Naive thymus-derived CD8-positive, alpha-beta T cell (primary cell): ENCODE results near the gene HOXB13. TPM values are rescaled to one million over a fixed set of nuclear protein-coding genes. Genes with fewer than 3 reads are reported as not detected.

ENCODE experiments used
- ATAC-seq, 2 donors: fragments of 150-1000 bp; cut with Tn5 transposase in 1 of 2; sonication (Bioruptor Pico), chemical (Tn5 transposase) in 1 of 2; 1 replicate in 1 of 2; 2 replicates in 1 of 2; pipeline ENCODE4 v1.10.0; 2021; ENCODE audit warnings: mild to moderate bottlenecking in 2 of 2, moderate library complexity in 2 of 2
- POLR2A ChIA-PET: fragments of 350-600 bp; sonication (Branson Sonifier 250); formaldehyde crosslinking; loops from one replicate; lab custom pipeline; 2021; ENCODE audit warnings: antibody characterized with exemption; lab: Charles Lee
- DNase-seq, 10 donors: peaks; one replicate each; pipeline versions ENCODE4 v3.0.0 to v3.0.0-alpha.2; 2020 to 2022
- H3K27ac Mint-ChIP-seq, 10 donors: one replicate each; pipeline ENCODE4 v1.8.0; 2020 to 2022; ENCODE audit warnings: mild to moderate bottlenecking in 10 of 10, mixed read lengths in 10 of 10, moderate library complexity in 4 of 10, inconsistent platforms in 1 of 10
- H3K27me3 Mint-ChIP-seq, 5 donors: one replicate each; pipeline ENCODE4 v1.8.0; 2021 to 2022; ENCODE audit warnings: mixed read lengths in 5 of 5
- H3K36me3 Mint-ChIP-seq, 3 donors: one replicate each; pipeline ENCODE4 v1.8.0; 2020 to 2022; ENCODE audit warnings: mixed read lengths in 3 of 3, mild to moderate bottlenecking in 2 of 3, inconsistent platforms in 1 of 3
- H3K4me1 Mint-ChIP-seq, 4 donors: one replicate each; pipeline ENCODE4 v1.8.0; 2021 to 2022; ENCODE audit warnings: mixed read lengths in 4 of 4
- H3K4me3 Mint-ChIP-seq, 10 donors: one replicate each; pipeline ENCODE4 v1.8.0; 2020 to 2022; ENCODE audit warnings: mild to moderate bottlenecking in 10 of 10, mixed read lengths in 10 of 10, moderate library complexity in 6 of 10, inconsistent platforms in 1 of 10
- H3K9me3 Mint-ChIP-seq, 9 donors: one replicate each; pipeline ENCODE4 v1.8.0; 2020 to 2022; ENCODE audit warnings: mixed read lengths in 9 of 9, mild to moderate bottlenecking in 3 of 9, inconsistent platforms in 1 of 9, moderate library complexity in 1 of 9
- polyA plus RNA-seq, 3 donors: library from polyadenylated mRNA; unstranded; fragments of 300-500 nt; fragmentation: Illumina TruSeq; gene quantifications; one replicate each; pipeline ENCODE4 v1.2.3, GENCODE V29; 2021
- total RNA-seq, 8 experiments: library from RNA in 2 of 8; stranded (reverse) in 2 of 8; gene quantifications; one replicate each; pipeline ENCODE4 v1.2.3 and lab custom pipeline; 2021 to 2026

Gene HOXB13
- total and polyA plus RNA-seq, 5 experiments from 2014 or later = not detected

GRCh38 chr17:48754500-48755261 is 26.1 kb upstream of the HOXB13 start:
- Mint-ChIP-seq H3K4me1 (peaks cover 17 to 40% (median 23%) of the 10 kb centered on the region in 4 donors), H3K4me3 (peak overlapping the region in 8 of 10 donors; percentile 3 to 47 (median 27)), H3K27me3 (peaks cover 55 to 90% (median 77%) of the 10 kb centered on the region in 5 donors), H3K27ac (peak overlapping the region in 1 of 10 donors; percentile 84), H3K36me3 (peaks cover 0 to 4% (median 0%) of the 10 kb centered on the region in 3 donors), H3K9me3 (peaks cover 0 to 8% (median 0%) of the 10 kb centered on the region in 9 donors)
- ATAC-seq = peak in 1 of 2 donors; percentile 58
- DNase-seq = no peak
- POLR2A ChIA-PET = no interaction called here

GRCh38 chr17:48753794-48754499 is 25.4 kb upstream of the HOXB13 start:
- peaks cover 0 to 5% (median 4%) of the 10 kb centered on the region in 3 donors for H3K36me3 Mint-ChIP-seq
- H3K4me3 Mint-ChIP-seq = peak overlapping the region in 6 of 10 donors; percentile 8 to 46 (median 36)

GRCh38 chr17:48752399-48753288 is 24.1 kb upstream of the HOXB13 start:
- POLR2A ChIA-PET = no interaction called here
- Mint-ChIP-seq H3K36me3 (peaks cover 0 to 6% (median 5%) of the 10 kb centered on the region in 3 donors), H3K4me3 (no peak overlapping the region), H3K9me3 (peaks cover 0 to 11% (median 0%) of the 10 kb centered on the region in 9 donors), H3K27me3 (peaks cover 55 to 89% (median 79%) of the 10 kb centered on the region in 5 donors), H3K27ac (peak overlapping the region in 1 of 10 donors; percentile 29), H3K4me1 (peaks cover 19 to 40% (median 24%) of the 10 kb centered on the region in 4 donors)
- ATAC-seq (no peak), DNase-seq (no peak)

More at GRCh38 chr17:48753794-48754499, 25.4 kb upstream of the HOXB13 start:
- Mint-ChIP-seq H3K9me3 (peaks cover 0 to 11% (median 0%) of the 10 kb centered on the region in 9 donors), H3K27me3 (peaks cover 56 to 90% (median 78%) of the 10 kb centered on the region in 5 donors), H3K4me1 (peaks cover 19 to 40% (median 24%) of the 10 kb centered on the region in 4 donors), H3K27ac (no peak overlapping the region)
- DNase-seq = no peak
- no peak for ATAC-seq
- POLR2A ChIA-PET = interaction anchor here (0.6 kb wide), 1 partner anchor 145 kb away, joined by 6 read pairs; no protein-coding TSS in a partner anchor

DNA sequence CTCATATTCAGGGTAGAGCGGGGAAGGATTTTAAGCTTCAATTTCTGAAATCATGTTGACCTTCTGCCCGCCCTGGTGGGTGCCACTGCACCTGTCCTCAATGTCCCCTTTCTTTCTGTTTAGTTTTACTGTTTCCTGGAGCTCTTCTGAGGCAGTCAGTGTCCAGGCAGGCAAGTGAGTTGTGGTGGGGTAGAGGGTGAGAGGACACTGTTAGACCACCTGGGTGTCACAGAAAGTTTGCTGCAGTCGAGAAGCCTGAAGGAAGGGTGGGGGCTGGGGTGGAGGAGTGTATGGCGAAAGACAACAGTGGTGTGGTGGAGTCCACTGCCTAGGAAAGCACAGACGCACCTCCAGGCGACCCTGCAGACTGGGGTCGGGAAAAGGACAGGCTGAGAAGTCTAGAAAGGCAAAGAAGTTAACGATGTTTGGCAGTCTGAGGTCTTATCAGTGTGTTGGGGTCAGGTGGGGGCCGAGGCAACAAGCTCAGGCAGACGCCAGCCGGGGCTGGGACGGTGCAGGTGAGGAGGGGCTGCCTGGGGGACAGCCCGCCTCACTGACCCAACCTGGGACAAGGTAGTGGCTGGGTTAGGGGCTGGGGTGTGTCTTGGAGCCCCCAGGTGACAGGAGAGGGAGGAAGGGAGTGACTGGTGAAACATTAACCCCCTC is 23.3 kb upstream of the HOXB13 start:
- POLR2A ChIA-PET = interaction anchor here (1.4 kb wide), 1 partner anchor 19 kb away, joined by 3 read pairs; no protein-coding TSS in a partner anchor
- H3K27me3 Mint-ChIP-seq = peaks cover 54 to 91% (median 77%) of the 10 kb centered on the region in 5 donors
- peaks cover 21 to 45% (median 24%) of the 10 kb centered on the region in 4 donors for H3K4me1 Mint-ChIP-seq
- peak overlapping the region in 1 of 10 donors; percentile 7 for H3K27ac Mint-ChIP-seq
- peaks cover 0 to 11% (median 0%) of the 10 kb centered on the region in 9 donors for H3K9me3 Mint-ChIP-seq
- no peak overlapping the region for H3K4me3 Mint-ChIP-seq
- ATAC-seq (no peak), DNase-seq (no peak)
- H3K36me3 Mint-ChIP-seq = peaks cover 0 to 8% (median 5%) of the 10 kb centered on the region in 3 donors

GRCh38 chr17:48751172-48751571 is 22.6 kb upstream of the HOXB13 start:
- POLR2A ChIA-PET = interaction anchor here (1.4 kb wide), 1 partner anchor 19 kb away, joined by 3 read pairs; no protein-coding TSS in a partner anchor
- Mint-ChIP-seq H3K4me1 (peaks cover 21 to 50% (median 27%) of the 10 kb centered on the region in 4 donors), H3K9me3 (peaks cover 0 to 11% (median 0%) of the 10 kb centered on the region in 9 donors)

DNA sequence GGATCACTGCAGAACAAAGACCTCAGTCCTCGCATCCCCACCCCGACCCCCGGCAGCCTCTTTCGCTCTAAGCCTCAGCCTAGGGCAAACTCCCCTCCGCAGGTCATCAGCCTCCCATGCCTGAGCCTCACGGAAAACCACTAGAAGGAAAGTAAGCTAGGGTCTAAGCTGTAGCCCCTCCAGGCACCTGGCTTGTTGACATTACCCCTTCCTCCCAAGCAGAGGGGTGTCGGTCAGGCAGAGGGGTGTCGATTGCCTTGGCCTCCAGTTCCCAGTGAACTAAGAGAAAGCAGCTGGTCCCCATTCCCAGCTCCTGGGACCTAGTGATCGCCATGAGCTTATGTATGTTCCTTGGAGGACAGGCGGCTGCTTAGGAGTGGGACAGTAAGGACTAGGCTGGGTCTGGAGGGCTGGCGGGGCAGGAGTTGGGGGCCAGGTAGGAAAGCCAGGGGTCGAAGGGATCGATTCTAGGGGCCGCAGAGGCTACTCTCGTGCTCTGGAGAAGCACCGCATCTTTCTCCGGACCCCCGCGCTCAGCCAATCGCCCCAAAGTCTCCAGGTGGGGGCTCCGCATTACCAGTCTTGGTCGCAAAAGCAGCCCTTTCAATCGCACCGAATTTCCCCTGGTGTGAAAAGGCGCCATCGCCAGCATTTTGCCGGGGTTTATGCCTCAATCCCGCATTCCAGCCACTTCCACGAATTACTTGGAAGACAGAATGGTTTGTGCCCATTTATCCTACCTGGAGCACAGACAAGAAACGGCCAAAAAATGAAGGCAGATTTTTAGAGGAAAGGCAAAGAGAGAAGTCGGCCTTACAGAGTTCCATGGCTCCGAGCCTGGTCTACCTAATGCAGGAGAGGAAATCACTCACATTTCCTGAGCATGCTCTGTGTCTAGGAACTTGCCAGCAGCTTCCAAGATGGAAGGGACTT is 21.3 kb upstream of the HOXB13 start:
- DNase-seq = no peak
- no peak for ATAC-seq
- peaks cover 0 to 11% (median 5%) of the 10 kb centered on the region in 3 donors for H3K36me3 Mint-ChIP-seq

More at GRCh38 chr17:48751172-48751571, 22.6 kb upstream of the HOXB13 start:
- ATAC-seq (peak in 1 of 2 donors; percentile 40), DNase-seq (no peak)
- Mint-ChIP-seq H3K27ac (no peak overlapping the region), H3K27me3 (peaks cover 53 to 91% (median 79%) of the 10 kb centered on the region in 5 donors), H3K4me3 (no peak overlapping the region), H3K36me3 (peaks cover 0 to 11% (median 5%) of the 10 kb centered on the region in 3 donors)

DNA sequence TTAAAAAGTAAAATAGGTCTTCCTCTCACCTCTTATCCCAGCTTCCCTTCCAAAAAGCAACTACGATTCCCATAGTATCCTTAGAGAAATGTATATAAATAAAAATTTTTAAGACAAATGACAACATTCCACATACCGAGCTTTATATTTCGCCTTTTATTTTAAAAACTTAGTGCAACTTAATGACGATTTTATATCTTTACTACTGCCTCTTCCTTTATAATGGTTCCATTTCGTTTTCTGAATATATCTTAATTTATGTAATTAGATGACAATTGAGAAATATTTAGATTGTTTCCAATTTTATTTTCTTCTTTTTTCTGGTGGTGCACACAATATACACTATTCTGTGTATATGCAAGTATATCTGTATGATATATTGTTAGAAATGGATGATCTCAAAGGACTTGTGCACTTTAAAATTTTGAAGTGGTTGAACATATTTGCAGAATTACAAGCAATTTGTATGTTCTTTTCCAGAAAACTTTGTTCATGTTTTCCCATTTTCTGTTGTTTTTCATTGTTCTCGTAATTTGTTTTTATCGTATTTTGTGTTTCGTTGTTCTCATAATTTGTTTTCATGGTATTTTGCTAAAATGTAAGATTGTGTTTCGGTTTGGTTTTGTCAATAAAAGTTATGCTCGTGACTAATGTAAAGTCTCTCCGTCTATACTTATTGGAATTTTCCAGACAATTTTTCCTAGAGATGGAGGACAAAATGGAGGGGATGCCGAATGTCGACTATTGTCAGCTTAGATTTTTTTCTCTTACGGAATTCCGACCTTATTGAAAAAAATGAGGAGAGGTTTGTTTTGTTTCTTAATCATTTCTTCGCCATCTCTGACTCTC is 20.4 kb upstream of the HOXB13 start:
- no peak overlapping the region for H3K27ac Mint-ChIP-seq
- ATAC-seq (no peak), DNase-seq (no peak)
- H3K4me1 Mint-ChIP-seq = peaks cover 14 to 37% (median 21%) of the 10 kb centered on the region in 4 donors
- peaks cover 0 to 11% (median 5%) of the 10 kb centered on the region in 3 donors for H3K36me3 Mint-ChIP-seq
- H3K4me3 Mint-ChIP-seq = no peak overlapping the region
- peaks cover 53 to 91% (median 78%) of the 10 kb centered on the region in 5 donors for H3K27me3 Mint-ChIP-seq
- peaks cover 0 to 11% (median 0%) of the 10 kb centered on the region in 9 donors for H3K9me3 Mint-ChIP-seq
- POLR2A ChIA-PET = no interaction called here

More for the DNA sequence above, 21.3 kb upstream of the HOXB13 start:
- POLR2A ChIA-PET = interaction anchor here (1.4 kb wide), 1 partner anchor 17 kb away, joined by 3 read pairs; no protein-coding TSS in a partner anchor
- Mint-ChIP-seq H3K4me3 (peak overlapping the region in 1 of 10 donors; percentile 10), H3K4me1 (peaks cover 18 to 47% (median 25%) of the 10 kb centered on the region in 4 donors), H3K27me3 (peaks cover 53 to 91% (median 78%) of the 10 kb centered on the region in 5 donors), H3K9me3 (peaks cover 0 to 14% (median 0%) of the 10 kb centered on the region in 9 donors), H3K27ac (peak overlapping the region in 1 of 10 donors; percentile 34)

GRCh38 chr17:48747445-48748363 is 19.2 kb upstream of the HOXB13 start:
- ATAC-seq (no peak), DNase-seq (no peak)
- H3K4me1 Mint-ChIP-seq = peaks cover 4 to 25% (median 12%) of the 10 kb centered on the region in 4 donors
- H3K27ac Mint-ChIP-seq = peak overlapping the region in 1 of 10 donors; percentile 53
- POLR2A ChIA-PET = no interaction called here
- peaks cover 0 to 9% (median 5%) of the 10 kb centered on the region in 3 donors for H3K36me3 Mint-ChIP-seq
- H3K4me3 Mint-ChIP-seq = no peak overlapping the region
- peaks cover 54 to 91% (median 76%) of the 10 kb centered on the region in 5 donors for H3K27me3 Mint-ChIP-seq
- H3K9me3 Mint-ChIP-seq = peaks cover 0 to 11% (median 0%) of the 10 kb centered on the region in 9 donors

DNA sequence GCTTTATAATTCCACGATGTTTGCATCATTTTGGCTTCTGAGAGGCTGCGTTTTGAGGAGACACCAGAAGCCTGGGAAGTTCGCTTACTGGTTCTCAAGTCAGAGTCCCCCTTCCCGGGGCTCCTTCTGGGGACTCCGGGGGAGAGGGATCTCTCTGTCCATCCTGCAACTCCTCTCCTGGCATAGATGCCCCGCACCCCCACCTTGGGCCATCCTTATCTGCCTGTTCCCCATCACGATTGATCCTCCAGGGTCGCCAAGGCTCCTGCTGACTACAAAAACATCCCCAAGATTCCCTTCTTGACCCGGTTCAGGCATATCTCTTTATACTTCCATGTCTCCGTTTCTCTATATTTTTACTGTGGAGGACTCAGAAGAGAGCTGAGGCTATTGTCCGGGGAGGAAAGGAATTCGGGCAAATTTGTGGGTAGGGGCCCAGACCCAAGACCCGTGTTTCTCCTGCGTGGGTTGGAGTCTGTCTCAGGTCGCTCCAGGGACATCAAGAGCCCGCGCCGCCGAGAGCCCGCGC is 18.4 kb upstream of the HOXB13 start:
- POLR2A ChIA-PET = no interaction called here
- H3K9me3 Mint-ChIP-seq = peaks cover 0 to 11% (median 2%) of the 10 kb centered on the region in 9 donors
- peaks cover 0 to 9% (median 7%) of the 10 kb centered on the region in 3 donors for H3K36me3 Mint-ChIP-seq
- DNase-seq (no peak), ATAC-seq (no peak)
- H3K4me3 Mint-ChIP-seq = no peak overlapping the region
- H3K4me1 Mint-ChIP-seq = peaks cover 4 to 19% (median 10%) of the 10 kb centered on the region in 4 donors
- peaks cover 57 to 91% (median 79%) of the 10 kb centered on the region in 5 donors for H3K27me3 Mint-ChIP-seq
- no peak overlapping the region for H3K27ac Mint-ChIP-seq
